HEK293 (cell line): ENCODE measurements around the gene MAD2L1BP.
A peak's percentile ranks its signal among the peaks of the same experiment; 100 is the strongest.

Experiments
- BCL11B ChIP-seq: fragments of 450-650 bp; formaldehyde crosslinking; IDR thresholded peaks from 2 replicates; pipeline ENCODE4 v1.5.1; 2016; ENCODE audit warnings: low read depth, missing biosample characterization, missing genetic modification characterization
- GLIS1 ChIP-seq: fragments of 450-650 bp; formaldehyde crosslinking; IDR thresholded peaks from 2 replicates; pipeline ENCODE4 v1.5.1; 2016; ENCODE audit warnings: missing biosample characterization, missing genetic modification characterization
- KLF8 ChIP-seq: fragments of 450-650 bp; formaldehyde crosslinking; IDR thresholded peaks from 2 replicates; pipeline ENCODE4 v1.5.1; 2016; ENCODE audit warnings: missing biosample characterization, missing genetic modification characterization
- MYNN ChIP-seq: fragments of 450-650 bp; formaldehyde crosslinking; IDR thresholded peaks from 2 replicates; pipeline ENCODE4 v1.5.1; 2016; ENCODE audit warnings: missing biosample characterization, missing genetic modification characterization, borderline replicate concordance
- REST ChIP-seq: fragments of 450-650 bp; formaldehyde crosslinking; IDR thresholded peaks from 2 replicates; pipeline ENCODE4 v1.5.1; 2016; ENCODE audit warnings: missing biosample characterization, missing genetic modification characterization
- SCRT1 ChIP-seq: fragments of 450-650 bp; formaldehyde crosslinking; IDR thresholded peaks from 2 replicates; pipeline ENCODE4 v1.5.1; 2016; ENCODE audit warnings: missing biosample characterization, missing genetic modification characterization, borderline replicate concordance
- ZBTB7A ChIP-seq: fragments of 450-650 bp; formaldehyde crosslinking; IDR thresholded peaks from 2 replicates; pipeline ENCODE4 v1.5.1; 2016; ENCODE audit warnings: low read depth, missing biosample characterization, missing genetic modification characterization
- ZFP3 ChIP-seq: fragments of 450-650 bp; formaldehyde crosslinking; IDR thresholded peaks from 2 replicates; pipeline ENCODE4 v1.5.1; 2016; ENCODE audit warnings: low read depth, missing biosample characterization, missing genetic modification characterization
- ZIC2 ChIP-seq: fragments of 450-650 bp; formaldehyde crosslinking; IDR thresholded peaks from 2 replicates; pipeline ENCODE4 v1.5.1; 2016; ENCODE audit warnings: missing biosample characterization, missing genetic modification characterization
- ZNF112 ChIP-seq: fragments of 450-650 bp; formaldehyde crosslinking; IDR thresholded peaks from 2 replicates; pipeline ENCODE4 v1.5.0; 2017; ENCODE audit warnings: missing biosample characterization, missing genetic modification characterization
- ZNF140 ChIP-seq: fragments of 450-650 bp; formaldehyde crosslinking; IDR thresholded peaks from 2 replicates; pipeline ENCODE4 v1.5.1; 2016; ENCODE audit warnings: missing biosample characterization, missing genetic modification characterization
- ZNF16 ChIP-seq: fragments of 450-650 bp; formaldehyde crosslinking; IDR thresholded peaks from 2 replicates; pipeline ENCODE4 v1.5.1; 2016; ENCODE audit warnings: low read depth, missing biosample characterization, missing genetic modification characterization
- ZNF202 ChIP-seq: fragments of 450-650 bp; formaldehyde crosslinking; IDR thresholded peaks from 2 replicates; pipeline ENCODE4 v1.5.1; 2016; ENCODE audit warnings: missing biosample characterization, missing genetic modification characterization, borderline replicate concordance
- ZNF211 ChIP-seq: fragments of 450-650 bp; formaldehyde crosslinking; IDR thresholded peaks from 2 replicates; pipeline ENCODE4 v1.5.1; 2016; ENCODE audit warnings: low read depth, missing biosample characterization, missing genetic modification characterization
- ZNF280C ChIP-seq: fragments of 450-650 bp; formaldehyde crosslinking; IDR thresholded peaks from 2 replicates; pipeline ENCODE4 v1.5.1; 2016; ENCODE audit warnings: missing biosample characterization, missing genetic modification characterization
- ZNF292 ChIP-seq: fragments of 450-650 bp; formaldehyde crosslinking; IDR thresholded peaks from 2 replicates; pipeline ENCODE4 v1.5.1; 2016; ENCODE audit warnings: low read depth, missing biosample characterization, missing genetic modification characterization, borderline replicate concordance
- ZNF362 ChIP-seq: fragments of 450-650 bp; formaldehyde crosslinking; IDR thresholded peaks from 2 replicates; pipeline ENCODE4 v1.5.1; 2016; ENCODE audit warnings: missing biosample characterization, missing genetic modification characterization
- ZNF37A ChIP-seq: fragments of 450-650 bp; IDR thresholded peaks from 2 replicates; pipeline ENCODE4 v1.5.1; 2018; ENCODE audit warnings: missing biosample characterization, missing genetic modification characterization
- ZNF416 ChIP-seq: fragments of 450-650 bp; formaldehyde crosslinking; IDR thresholded peaks from 2 replicates; pipeline ENCODE4 v1.5.1; 2016; ENCODE audit warnings: missing biosample characterization, missing genetic modification characterization
- ZNF48 ChIP-seq: fragments of 450-650 bp; formaldehyde crosslinking; IDR thresholded peaks from 2 replicates; pipeline ENCODE4 v1.5.1; 2016; ENCODE audit warnings: missing biosample characterization, missing genetic modification characterization
- ZNF514 ChIP-seq: fragments of 450-650 bp; formaldehyde crosslinking; IDR thresholded peaks from 2 replicates; pipeline ENCODE4 v1.5.1; 2016; ENCODE audit warnings: missing biosample characterization, missing genetic modification characterization
- ZNF549 ChIP-seq: fragments of 450-650 bp; IDR thresholded peaks from 2 replicates; pipeline ENCODE4 v1.5.1; 2018; ENCODE audit warnings: missing biosample characterization, missing genetic modification characterization, mild to moderate bottlenecking, inconsistent platforms, moderate library complexity
- ZNF555 ChIP-seq: fragments of 450-650 bp; formaldehyde crosslinking; conservative IDR thresholded peaks from 2 replicates; pipeline ENCODE4 v1.5.1; 2017; ENCODE audit warnings: missing biosample characterization, mild to moderate bottlenecking, missing genetic modification characterization, inconsistent platforms
- ZNF600 ChIP-seq: fragments of 450-650 bp; formaldehyde crosslinking; IDR thresholded peaks from 2 replicates; pipeline ENCODE4 v1.5.1; 2016; ENCODE audit warnings: missing biosample characterization, missing genetic modification characterization
- ZNF670 ChIP-seq: fragments of 450-650 bp; formaldehyde crosslinking; IDR thresholded peaks from 2 replicates; pipeline ENCODE4 v1.5.1; 2016; ENCODE audit warnings: missing biosample characterization, missing genetic modification characterization, low read depth
- ZNF76 ChIP-seq: fragments of 450-650 bp; formaldehyde crosslinking; IDR thresholded peaks from 2 replicates; pipeline ENCODE4; 2016; ENCODE audit warnings: low read depth, missing biosample characterization, missing genetic modification characterization, borderline replicate concordance
- ZNF837 ChIP-seq: fragments of 450-650 bp; formaldehyde crosslinking; IDR thresholded peaks from 2 replicates; pipeline ENCODE4 v1.5.1; 2016; ENCODE audit warnings: missing biosample characterization, missing genetic modification characterization
- ZNF843 ChIP-seq: fragments of 450-650 bp; formaldehyde crosslinking; IDR thresholded peaks from 2 replicates; pipeline ENCODE4 v1.5.1; 2016; ENCODE audit warnings: missing biosample characterization, missing genetic modification characterization
- ZSCAN18 ChIP-seq: fragments of 450-650 bp; formaldehyde crosslinking; IDR thresholded peaks from 2 replicates; pipeline ENCODE4 v1.5.1; 2016; ENCODE audit warnings: missing biosample characterization, missing genetic modification characterization
- ZSCAN4 ChIP-seq: fragments of 450-650 bp; formaldehyde crosslinking; IDR thresholded peaks from 2 replicates; pipeline ENCODE4 v1.5.1; 2017; ENCODE audit warnings: missing biosample characterization, missing genetic modification characterization
- ZXDB ChIP-seq: fragments of 450-650 bp; formaldehyde crosslinking; IDR thresholded peaks from 2 replicates; pipeline ENCODE4 v1.5.1; 2016; ENCODE audit warnings: missing biosample characterization, missing genetic modification characterization

Gene MAD2L1BP

GRCh38 chr6:43668151-43669028 lies 32.8 kb downstream of the MAD2L1BP start (continued):
- peak; percentile 84 for TF ChIP-seq GLIS1 (tag by site-specific recombination)
- TF ChIP-seq ZNF16 (tag by site-specific recombination), result no peak
- TF ChIP-seq ZNF280C, result no peak
- TF ChIP-seq ZNF843, result no peak
- TF ChIP-seq ZIC2 (tag by site-specific recombination), result peak; percentile 97
- no peak for TF ChIP-seq MYNN (tag by site-specific recombination)
- TF ChIP-seq ZNF112, result no peak
- TF ChIP-seq ZNF292 (tag by site-specific recombination), result no peak
- no peak for TF ChIP-seq ZNF140
- peak; percentile 71; the same call in 1 of the 2 replicates for TF ChIP-seq ZNF76 (tag by site-specific recombination)
- TF ChIP-seq ZNF837 (tag by site-specific recombination), result no peak
- no peak; the same call in 1 of the 2 replicates for TF ChIP-seq KLF8 (tag by site-specific recombination)
- no peak for TF ChIP-seq ZNF37A (tag by site-specific recombination)
- TF ChIP-seq ZXDB, result peak; percentile 78
- TF ChIP-seq ZNF670 (tag by site-specific recombination), result no peak
- TF ChIP-seq ZFP3 (tag by site-specific recombination), result no peak
- TF ChIP-seq ZNF416, result no peak
- TF ChIP-seq ZNF555, result no peak
- TF ChIP-seq ZNF202 (tag by site-specific recombination), result no peak
- TF ChIP-seq ZNF48 (tag by site-specific recombination), result no peak
- no peak for TF ChIP-seq ZBTB7A (tag by site-specific recombination)
- TF ChIP-seq ZNF514, result no peak
- TF ChIP-seq ZSCAN18, result no peak
- TF ChIP-seq ZNF549, result no peak
- no peak for TF ChIP-seq ZNF362
- TF ChIP-seq BCL11B, result no peak
- TF ChIP-seq REST, result no peak
- TF ChIP-seq ZNF211 (tag by site-specific recombination), result no peak
- peak; percentile 81 for TF ChIP-seq ZNF600
- TF ChIP-seq SCRT1 (tag by site-specific recombination), result no peak
- TF ChIP-seq ZSCAN4 (tag by site-specific recombination), result no peak
